HG03354 (cell line): ENCODE results near the gene KIAA0319L.
"Not testable (repeated sequence)": the region's sequence is repeated elsewhere in the genome, so short reads cannot be mapped to it uniquely, and the experiment has no call there.

Experiments used
- ATAC-seq: cut with Tn5 transposase; IDR thresholded peaks from one replicate; pipeline ENCODE4 v1.9.1; 2021; ENCODE audit warnings: mild to moderate bottlenecking; ENCODE audit not compliant: unreplicated experiment, poor library complexity, severe bottlenecking

KIAA0319L gene

GRCh38 chr1:35505911-35506798 is 51.0 kb downstream of the KIAA0319L start:
- peak; percentile 66 for ATAC-seq

GRCh38 chr1:35502242-35502641 is 55.0 kb downstream of the KIAA0319L start:
- ATAC-seq = no peak

- ATAC-seq = no peak
Observed at GRCh38 chr1:35500439-35500838, 56.8 kb downstream of the KIAA0319L start.

- no peak for ATAC-seq
Observed at GRCh38 chr1:35499652-35500176, 57.5 kb downstream of the KIAA0319L start.

GRCh38 chr1:35499231-35499630 is 58.0 kb downstream of the KIAA0319L start:
- no peak for ATAC-seq

GRCh38 chr1:35497571-35497970 is 59.6 kb downstream of the KIAA0319L start:
- ATAC-seq = no peak

DNA sequence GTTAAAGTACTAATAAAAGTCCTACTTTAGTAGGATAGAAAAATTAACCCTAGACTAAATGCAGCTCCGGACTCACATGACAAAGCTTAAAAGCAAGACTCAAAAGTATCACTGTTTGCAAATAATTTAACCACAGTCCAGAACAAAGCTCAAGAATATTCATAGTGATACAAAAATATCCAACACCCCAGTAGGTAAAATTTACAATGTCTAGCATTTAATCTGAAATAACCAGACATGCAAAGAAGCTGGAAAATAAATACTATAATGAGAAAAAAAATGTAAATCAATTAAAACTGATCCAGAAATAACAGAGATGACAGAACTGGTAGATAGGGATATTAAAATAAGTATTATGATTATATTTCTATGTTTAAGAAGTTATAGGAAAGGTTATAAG is 67.0 kb downstream of the KIAA0319L start:
- no peak for ATAC-seq

- no peak for ATAC-seq
Observed at GRCh38 chr1:35488336-35488735, 68.9 kb downstream of the KIAA0319L start.

GRCh38 chr1:35486858-35487408 is 70.3 kb downstream of the KIAA0319L start:
- ATAC-seq = no peak

DNA sequence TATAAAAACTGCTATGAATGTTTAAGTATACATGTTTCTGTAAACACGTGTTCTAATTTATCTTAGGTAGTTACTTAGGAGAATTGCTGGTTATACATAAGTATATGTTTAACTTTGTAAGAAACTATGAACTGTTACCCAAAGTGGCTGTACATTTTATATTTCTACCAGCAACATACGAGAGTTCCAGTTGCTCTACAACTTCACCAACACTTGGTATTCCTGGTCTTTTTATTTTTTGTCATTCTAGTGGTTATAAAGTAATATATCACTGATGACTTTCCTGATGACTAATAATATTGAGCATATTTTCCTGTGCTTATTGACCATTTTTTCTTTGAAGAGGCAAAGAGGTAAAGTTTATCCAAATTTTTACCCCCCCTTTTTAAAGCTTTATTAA is 76.0 kb downstream of the KIAA0319L start:
- no peak for ATAC-seq

DNA sequence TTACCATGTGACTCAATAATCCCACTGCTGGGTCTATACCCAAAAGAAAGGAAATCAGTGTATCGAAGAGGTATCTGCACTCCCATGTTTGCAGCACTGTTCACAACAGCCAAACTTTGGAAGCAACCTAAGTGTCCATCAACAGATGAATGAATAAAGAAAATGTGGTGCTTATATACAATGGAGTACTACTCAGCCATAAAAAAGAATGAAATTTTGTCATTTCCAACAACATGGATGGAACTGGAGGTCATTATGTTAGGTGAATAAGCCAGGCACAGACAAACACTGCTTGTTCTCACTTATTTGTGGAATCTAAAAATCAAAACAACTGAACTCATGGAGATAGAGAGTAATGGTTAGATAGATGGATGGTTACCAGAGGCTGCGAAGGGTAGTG is 79.3 kb downstream of the KIAA0319L start:
- ATAC-seq = no peak

- no peak for ATAC-seq
Observed at GRCh38 chr1:35475856-35476674, 81.1 kb downstream of the KIAA0319L start.

DNA sequence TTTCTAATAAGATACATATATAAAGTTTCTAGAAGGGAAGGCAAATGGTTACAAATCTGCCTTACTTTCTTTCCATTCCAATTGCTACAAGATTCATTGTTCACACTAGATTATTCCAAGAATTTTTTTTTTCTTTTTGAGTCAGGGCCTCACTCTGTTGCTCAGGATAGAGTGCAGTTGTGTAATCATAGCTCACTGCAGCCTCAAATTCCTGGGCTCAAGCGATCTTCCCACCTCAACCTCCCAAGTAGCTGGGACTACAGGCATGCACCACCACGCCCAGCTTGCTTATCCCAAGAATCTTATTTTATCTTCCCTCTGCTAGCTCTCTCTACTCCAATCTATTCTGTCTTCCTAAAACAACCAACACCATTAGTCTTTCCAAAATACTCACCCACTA is 81.8 kb downstream of the KIAA0319L start:
- no peak for ATAC-seq

DNA sequence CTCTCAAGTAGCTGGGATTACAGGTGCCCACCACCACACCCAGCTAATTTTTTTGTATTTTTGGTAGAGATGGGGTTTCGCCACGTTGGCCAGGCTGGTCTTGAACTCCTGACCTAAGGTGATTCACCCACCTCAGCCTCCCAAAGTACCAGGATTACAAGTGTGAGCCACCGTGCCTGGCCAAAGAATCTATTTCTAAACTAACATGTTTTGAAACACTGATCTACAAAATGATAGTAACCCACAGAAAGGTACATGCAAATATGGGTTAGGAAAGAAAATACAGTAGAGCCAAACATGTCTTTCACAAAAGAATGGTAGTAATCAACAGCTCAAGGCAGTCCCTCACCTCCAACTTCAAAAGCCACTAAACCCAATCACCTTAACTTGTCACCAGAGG is 84.0 kb downstream of the KIAA0319L start:
- ATAC-seq = not testable (repeated sequence)

- ATAC-seq = no peak
Observed at GRCh38 chr1:35470977-35471613, 86.1 kb downstream of the KIAA0319L start.

GRCh38 chr1:35466120-35466519 is 91.1 kb downstream of the KIAA0319L start:
- no peak for ATAC-seq

GRCh38 chr1:35463749-35464148 is 93.5 kb downstream of the KIAA0319L start:
- ATAC-seq = not testable (repeated sequence)

GRCh38 chr1:35463232-35463631 is 94.0 kb downstream of the KIAA0319L start:
- ATAC-seq = no peak

DNA sequence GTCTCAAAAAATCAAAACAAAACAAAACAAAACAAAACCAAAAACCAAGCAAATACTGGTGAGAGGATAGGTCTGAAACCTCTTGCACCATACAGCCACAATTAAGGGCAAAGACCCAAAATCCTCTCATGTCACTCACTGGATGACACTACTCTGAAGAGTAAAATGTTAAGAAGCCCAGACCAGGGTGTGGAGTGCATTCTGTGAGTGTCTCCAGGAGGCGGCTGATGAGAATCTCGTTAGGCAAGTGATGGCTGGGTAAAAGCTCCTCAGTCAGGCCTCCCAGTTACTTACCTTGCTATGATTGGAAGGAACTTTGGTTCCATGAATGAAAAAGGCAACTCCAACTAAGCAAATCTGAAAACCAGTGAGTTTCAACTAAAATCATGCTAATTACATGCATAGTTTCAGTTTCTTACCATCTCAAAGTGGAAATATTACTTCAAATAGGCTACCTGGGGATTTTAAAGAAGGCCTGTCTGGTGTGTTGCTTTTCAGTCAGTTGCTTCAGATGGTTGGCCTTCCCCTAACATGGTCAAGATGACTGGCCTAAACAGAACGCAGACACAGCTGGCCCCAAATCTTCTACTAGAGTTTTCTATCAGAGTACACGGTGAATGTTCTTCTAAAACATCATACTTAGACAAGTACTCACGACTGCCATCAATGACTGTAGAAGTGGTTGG is 95.1 kb downstream of the KIAA0319L start:
- ATAC-seq = no peak
